G401 (cell line): Measurements from ENCODE around the gene FHDC1. TPM values are rescaled to one million over a fixed set of nuclear protein-coding genes. Genes with fewer than 3 reads are reported as not detected.

Experiments
- DNase-seq: peaks from one replicate; pipeline ENCODE4 v3.0.0-alpha.2; 2015; ENCODE audit warnings: low spot score
- in situ Hi-C: cut with HindIII; loops from 2 replicates; pipeline ENCODE4 v1.10.0; 2016; ENCODE audit warnings: low sequenced_read_pairs, mixed read lengths
- total RNA-seq: library from RNA; depleted of rRNA; stranded (reverse); fragments of >200 nt; shearing (Covaris generic); gene quantifications from 2 replicates; pipeline ENCODE4 v1.2.3, GENCODE V29; 2014; rRNA removed

Gene FHDC1
- total RNA-seq, 1 experiment from 2014 or later = 0.27 TPM

- DNase-seq = no peak
- in situ Hi-C loops = no loop called here
Measured at GRCh38 chr4:153023139-153023538, 87.0 kb downstream of the FHDC1 start.

GRCh38 chr4:153023692-153024394 lies 87.7 kb downstream of the FHDC1 start:
- in situ Hi-C loops = no loop called here
- DNase-seq = no peak

GRCh38 chr4:153024466-153024865 lies 88.3 kb downstream of the FHDC1 start:
- no peak for DNase-seq
- in situ Hi-C loops = no loop called here

GRCh38 chr4:153025406-153025805 lies 89.3 kb downstream of the FHDC1 start:
- in situ Hi-C loops = no loop called here

GRCh38 chr4:153026591-153027346 lies 90.6 kb downstream of the FHDC1 start:
- in situ Hi-C loops = no loop called here

More at GRCh38 chr4:153025406-153025805, 89.3 kb downstream of the FHDC1 start:
- no peak for DNase-seq

GRCh38 chr4:153027866-153028265 lies 91.7 kb downstream of the FHDC1 start:
- in situ Hi-C loops = no loop called here

More at GRCh38 chr4:153026591-153027346, 90.6 kb downstream of the FHDC1 start:
- no peak for DNase-seq

GRCh38 chr4:153028535-153028934 lies 92.4 kb downstream of the FHDC1 start:
- DNase-seq = no peak
- in situ Hi-C loops = no loop called here

More at GRCh38 chr4:153027866-153028265, 91.7 kb downstream of the FHDC1 start:
- no peak for DNase-seq

Other genes starting within 250 kb of the FHDC1 start
- gene TIGD4, start 156.6 kb upstream of the FHDC1 start, total RNA-seq = 0.18 and 0.85 TPM in 2 replicates
- gene ARFIP1, start 156.4 kb upstream of the FHDC1 start, total RNA-seq = 36.3 and 45.0 TPM in 2 replicates